ENCODE data around the gene ASMT.
A peak's percentile ranks its signal among the peaks of the same experiment; 100 is the strongest.
"Not testable (repeated sequence)": the region's sequence is repeated elsewhere in the genome, so short reads cannot be mapped to it uniquely, and the experiment has no call there.

Gene ASMT, protein sequence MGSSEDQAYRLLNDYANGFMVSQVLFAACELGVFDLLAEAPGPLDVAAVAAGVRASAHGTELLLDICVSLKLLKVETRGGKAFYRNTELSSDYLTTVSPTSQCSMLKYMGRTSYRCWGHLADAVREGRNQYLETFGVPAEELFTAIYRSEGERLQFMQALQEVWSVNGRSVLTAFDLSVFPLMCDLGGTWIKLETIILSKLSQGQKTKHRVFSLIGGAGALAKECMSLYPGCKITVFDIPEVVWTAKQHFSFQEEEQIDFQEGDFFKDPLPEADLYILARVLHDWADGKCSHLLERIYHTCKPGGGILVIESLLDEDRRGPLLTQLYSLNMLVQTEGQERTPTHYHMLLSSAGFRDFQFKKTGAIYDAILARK

DNA sequence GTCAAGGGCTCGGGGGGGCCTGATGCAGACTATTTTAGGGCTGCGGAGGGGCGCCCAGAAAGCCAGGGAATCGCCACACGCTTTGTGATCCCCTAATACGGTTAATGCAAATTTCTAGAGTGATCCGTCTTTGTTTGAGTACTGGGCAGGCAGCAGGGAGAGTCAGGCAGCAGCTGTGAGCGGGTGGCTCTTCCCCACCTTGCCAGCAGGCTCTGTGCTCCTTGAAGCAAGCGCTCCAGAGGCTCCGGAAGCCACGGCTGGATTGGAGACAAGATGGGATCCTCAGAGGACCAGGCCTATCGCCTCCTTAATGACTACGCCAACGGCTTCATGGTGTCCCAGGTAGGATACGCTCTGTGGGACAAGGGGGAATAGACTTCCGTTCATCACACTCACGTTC is at the start of gene ASMT:
Gene ASMT (plus strand): TSS at position 133 of the 400 bp plus-strand sequence. CDS start 141 bp downstream, at position 274.
- no peak for DNase-seq

DNA sequence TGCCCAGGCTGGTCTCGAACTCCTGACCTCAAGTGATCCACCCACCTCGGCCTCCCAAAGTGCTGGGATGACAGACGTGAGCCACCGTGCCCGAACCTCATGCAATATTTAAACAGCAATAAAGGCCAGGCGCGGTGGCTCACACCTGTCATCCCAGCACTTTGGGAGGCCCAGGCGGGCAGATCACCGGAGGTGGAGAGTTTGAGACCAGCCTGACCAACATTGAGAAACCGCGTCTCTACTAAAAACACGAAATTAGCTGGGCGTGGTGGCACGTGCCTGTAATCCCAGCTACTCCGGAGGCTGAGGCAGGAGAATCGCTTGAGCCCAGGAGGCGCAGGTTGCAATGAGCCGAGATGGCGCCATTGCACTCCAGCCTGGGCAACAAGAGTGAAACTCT is 40.7 kb upstream of the ASMT start:
- DNase-seq: not testable (repeated sequence)

DNA sequence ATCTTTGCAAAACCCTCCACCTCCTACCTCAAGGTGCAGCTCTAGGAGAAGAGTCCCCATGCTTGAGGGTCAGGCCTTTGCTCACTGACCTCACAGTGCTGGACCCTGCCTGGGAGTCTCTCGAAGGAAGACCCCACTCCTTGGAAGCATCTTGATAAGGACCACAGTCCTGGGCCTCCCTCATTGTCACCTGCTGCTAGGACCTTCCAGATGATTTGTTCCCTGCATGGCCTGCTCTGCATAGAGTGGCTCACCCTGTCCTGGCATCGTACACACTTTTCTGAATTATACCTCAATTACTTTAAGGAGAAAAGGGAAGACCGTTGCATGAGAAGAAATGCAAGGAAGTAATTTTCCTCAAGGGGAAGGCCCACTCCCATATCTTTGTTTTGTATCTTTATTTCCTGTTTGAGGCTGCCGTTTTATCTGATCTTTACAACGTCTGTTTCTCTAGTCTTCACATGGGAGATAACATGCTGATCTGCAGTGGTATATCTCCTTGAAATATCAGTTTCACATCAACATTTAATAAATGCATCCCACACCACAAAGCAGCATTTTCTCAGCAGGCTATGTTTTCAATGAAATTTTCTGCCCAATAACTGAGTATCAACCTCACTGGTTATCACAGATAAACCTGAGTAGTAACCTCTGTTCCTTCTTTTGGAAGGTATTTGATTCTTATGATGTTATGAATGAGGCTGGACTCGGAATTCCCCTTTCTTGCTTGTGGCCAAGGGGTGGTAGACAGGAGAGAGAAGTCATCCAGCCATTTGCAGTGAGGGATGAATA is 38.5 kb upstream of the ASMT start:
- no peak for DNase-seq

DNA sequence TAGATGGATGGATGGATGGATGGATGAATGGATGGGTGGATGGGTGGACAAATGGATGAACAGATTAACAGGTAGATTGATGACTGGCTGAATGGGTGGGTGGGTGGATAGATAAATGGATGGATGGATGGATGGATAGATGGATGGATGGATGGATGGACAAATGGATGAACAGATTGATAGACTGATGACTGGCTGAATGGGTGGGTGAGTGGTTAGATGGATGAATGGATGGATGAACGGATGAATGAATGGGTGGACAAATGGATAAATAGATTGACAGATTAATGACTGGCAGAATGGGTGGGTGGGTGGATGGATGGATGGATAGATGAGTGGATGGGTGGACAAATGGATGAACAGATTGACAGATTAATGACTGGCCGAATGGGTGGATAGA is 37.0 kb upstream of the ASMT start:
- no peak for DNase-seq

DNA sequence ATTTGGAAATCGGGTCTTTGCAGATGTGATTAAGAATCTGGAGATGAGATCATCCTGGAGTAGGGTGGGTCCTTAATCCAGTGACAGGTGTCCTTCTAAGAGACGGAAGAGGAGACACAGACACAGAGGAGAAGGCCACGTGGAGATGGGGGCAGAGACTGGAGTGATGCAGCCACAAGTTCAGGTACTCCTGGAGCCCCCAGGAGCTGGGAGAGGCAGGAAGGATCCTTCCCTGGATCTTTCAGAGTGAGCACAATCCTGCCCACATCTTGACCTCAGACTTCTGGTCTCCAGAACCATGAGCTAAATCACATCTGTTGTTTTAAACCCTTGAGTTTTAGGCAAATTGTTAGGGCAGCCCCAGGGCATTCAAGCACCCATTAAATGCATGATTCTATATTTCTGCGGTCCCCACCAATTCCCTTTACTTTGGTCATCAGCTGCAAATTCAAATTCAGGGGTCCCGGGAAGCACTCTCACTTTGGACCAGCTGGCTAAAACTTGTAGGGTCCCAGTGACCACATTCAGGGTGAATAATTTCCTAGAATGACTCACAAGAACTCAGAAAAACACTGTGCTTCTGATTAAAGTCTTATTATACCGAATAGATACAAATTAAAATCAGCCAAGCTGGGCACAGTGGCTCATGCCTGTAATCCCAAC is 36.2 kb upstream of the ASMT start:
- no peak for DNase-seq

DNA sequence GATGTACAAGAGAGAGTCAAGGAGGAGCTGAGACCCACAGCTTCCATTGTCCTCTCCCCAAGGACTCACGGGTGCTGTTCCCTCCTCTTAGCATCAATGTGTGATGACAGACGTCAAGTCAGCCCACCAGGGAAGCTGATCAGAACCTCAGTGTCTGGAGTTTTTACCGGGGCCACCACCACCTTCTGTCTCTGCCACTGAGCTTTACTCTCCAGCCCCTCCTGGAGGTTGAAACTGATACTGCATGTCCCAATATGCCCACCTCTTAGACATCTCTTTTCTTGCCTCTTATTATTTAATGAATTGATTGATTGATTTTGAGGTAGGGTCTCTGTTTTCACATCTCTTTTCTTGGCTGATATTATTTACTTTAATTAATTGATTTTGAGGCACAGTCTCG is 33.7 kb upstream of the ASMT start:
- DNase-seq: peak; percentile 70

DNA sequence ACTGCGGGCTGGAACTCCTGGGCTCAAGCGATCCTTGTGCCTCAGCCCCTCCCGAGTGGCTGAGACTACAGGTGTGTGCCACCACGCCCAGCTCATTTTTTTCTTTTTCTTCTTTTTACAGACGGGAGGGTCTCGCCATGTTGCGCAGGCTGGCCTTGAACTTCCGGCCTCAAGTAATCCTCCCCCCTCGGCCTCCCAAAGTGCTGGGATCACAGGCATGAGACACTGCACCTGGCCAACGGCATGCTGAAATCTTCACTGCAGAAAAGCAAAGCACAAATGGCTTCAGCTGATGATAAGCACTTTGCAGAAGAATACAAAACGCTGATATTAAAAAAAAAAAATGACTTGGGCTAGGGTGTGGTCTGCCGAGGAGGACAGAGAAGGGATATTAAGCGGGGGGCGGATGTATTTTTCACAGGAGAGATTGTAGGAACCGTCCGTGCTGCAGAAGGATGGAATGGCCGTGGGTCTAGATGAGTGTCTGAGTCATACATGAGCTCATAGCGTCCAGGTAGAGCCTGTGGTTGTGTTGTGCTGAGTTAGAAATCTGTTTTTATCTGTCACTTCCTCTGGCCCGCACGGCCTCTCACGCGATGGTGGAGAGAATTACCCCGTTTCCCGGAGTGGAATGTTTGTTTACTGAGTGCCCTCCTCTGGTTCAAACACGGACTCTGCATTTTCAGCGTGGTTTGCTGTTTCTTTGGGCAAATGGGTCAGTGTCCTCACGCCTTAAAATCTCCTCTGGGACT is 32.0 kb upstream of the ASMT start:
- no peak for DNase-seq

DNA sequence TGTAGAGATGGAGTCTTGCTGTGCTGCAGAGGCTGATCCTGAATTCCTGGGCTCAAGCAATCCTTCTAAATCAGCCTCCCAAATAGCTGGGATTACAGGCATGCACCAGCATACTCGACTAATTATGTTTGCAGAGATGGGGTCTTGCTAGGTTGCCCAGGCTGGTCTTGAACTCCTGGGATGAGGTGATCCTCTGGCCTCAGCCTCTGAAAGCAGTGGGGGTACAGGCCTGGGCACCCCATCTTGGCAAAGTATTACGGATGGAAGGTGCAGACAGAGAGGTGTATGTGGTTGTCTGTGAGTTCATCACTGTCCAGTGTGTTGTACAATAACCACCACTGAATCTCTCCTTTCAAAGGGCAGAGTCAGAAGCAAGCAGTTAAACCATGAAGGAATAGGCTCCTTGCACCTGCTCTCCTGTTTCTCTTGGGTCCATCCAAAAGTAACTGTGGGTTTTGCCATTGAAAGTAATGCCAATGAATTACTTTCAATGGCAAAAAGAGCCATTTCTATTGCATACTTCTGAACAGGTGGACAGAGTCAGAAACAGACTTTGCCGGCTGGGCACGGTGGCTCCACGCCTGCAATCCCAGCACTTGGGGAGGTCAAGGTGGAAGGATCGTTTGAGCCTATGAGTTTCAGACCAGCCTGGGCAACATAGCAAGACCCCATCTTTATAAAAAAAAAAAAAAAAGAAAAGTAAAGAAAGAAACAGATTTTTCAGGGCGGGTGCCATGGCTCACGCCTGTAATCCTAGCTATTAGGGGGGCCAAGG is 30.4 kb upstream of the ASMT start:
- DNase-seq: no peak

DNA sequence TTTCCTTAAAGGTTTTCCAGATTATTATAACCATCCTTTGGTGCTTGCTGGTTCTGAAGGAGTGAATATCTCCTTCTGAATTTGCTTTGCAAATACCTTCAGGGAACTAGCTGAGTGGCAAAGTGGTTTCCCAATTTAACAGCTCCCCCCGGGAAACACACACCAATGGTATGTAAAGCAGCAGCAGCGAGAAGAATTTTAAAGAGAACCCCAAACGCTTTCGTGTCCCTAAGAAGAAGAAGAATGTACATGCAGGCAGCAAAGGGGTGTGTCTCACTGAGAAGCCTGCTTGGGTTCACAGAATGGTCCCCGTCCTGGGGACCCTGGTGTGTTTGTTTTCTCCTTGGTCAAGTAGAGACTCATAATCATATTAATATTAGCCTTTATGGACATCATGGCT is 27.7 kb upstream of the ASMT start:
- no peak for DNase-seq

DNA sequence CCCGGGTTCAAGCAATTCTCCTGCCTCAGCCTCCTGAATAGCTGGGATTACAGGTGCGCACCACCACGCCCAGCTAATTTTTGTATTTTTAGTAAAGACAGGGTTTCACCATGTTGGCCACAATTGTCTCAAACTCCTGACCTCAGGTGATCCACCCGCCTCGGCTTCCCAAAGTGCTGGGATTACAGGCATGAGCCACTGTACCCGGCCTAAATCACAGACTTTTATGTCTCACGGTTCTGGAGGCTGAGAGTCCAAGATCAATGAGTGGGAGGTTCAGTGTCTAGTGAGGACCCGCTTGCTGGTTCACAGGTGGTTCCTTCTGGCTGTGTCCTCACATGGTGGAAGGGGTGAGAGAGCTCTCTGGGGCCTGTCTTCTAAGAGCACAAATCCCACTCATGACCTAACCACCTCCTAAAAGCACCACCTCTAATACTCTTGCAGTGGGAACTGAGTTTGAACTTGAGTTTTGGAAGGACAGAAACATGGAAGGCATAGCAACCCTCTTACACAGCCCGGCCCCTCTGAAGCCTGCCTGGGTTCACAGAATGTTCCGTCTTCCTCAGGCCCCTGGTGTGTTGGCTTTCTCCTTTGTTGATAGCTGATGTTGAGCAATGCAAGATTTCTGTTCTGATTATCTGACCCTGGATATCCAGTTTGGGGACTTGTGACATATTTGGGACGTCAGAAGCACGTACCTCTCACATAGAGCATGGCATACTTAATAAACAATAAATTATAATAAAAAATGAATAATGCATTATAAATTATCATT is 25.3 kb upstream of the ASMT start:
- no peak for DNase-seq

DNA sequence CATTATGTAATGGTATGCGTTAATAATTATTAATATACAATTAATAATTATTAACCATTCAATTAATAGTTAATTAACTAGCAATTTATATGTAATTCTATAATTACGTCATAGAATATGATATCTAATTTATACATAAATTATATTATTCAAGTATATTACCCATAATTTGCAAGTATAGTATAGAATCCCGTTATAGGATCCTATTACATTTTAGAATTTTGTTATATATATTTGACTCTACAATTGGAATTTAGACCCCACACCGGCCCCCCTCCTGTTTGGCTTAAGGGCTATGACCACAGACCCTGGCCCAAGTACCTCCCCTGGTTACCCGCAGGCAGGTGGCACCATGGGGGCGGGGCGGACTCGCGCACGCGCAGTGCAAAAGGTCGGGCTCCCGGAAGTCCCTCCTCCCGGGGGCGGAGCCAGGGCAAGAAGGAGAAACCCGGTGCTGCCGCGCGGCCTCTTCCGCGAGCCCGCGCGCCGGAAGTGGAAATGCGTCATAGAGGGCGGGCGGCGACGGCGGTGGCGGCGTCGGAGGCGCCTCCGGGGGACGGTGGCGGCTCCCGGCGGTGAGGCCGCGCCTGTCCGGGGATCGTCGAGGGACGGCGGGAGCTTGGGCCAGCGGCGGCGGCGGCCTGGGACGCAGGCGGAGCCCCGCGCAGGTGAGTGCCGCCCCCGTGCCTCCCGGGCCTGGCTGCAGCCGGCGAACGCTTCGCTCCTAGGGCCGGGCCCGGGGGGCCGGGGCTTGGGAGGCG is 23.6 kb upstream of the ASMT start, which contains the start of gene AKAP17A:
Gene AKAP17A (plus strand): TSS at position 503 of the 761 bp plus-strand sequence. CDS start 1,859 bp downstream, outside the sequence.
- peak; percentile 95 for DNase-seq

DNA sequence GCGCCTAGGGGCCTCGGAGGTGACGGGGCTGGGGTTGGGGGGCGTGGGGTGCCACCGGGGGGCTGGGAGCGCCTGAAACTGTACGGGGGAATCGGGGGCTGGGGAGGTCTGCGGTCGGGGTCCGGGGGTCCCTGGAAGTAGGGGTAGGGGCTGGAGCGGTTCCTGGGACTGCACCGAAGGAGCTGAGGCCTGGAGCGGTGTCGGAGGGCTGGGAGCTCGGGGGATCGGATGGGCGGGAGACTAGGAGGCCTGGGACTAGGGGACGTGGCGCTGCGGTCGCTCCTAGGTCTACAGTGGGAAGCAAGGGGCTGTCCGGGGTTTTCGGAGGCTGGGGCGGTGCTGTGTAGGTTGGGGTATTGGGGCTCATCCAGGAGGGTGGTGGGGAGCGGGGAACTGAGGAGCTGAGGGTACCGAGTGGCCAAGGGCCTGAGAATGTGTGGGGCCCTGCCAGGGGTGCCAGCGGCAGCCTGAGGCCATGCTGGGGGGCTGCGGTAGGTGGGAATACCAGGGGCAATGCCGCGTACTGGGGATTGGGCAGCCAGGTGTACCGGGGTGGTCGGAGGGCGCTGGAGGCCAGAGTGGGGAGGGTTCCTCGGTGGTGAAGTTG is 22.9 kb upstream of the ASMT start:
- no peak for DNase-seq

DNA sequence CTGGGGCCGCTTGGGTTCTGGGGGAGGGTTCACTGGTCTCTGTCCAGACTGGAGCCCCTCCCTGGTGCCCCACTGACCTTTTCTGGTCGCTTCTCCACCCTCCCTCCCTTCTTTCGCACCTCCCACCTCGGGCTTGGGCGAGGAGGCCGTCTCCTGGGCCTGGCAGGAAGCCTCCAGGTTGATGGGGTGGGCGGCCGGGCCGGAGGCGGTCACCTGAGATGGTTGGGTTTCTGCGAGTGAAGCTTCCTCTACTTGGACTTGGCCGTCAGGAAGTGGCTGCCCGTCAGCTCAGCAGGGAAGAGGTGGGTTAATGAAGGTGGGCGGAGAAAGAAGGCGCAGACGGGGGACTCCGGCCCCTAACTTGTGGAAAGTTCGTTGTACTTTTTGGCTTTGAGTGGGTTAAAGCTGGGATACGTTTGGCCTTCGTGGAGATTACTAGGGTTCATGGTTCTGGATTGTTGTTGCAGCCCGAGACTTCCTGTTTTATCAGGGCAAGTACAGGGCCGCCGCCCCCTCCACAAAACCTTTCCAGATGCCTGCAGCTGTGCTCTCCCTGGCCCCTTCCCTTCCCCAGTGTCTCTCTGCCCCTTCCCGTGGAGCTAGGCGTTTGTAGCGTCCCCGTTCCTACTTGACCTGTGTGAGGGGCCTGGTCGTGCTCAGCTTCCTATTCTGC is 22.3 kb upstream of the ASMT start:
- DNase-seq: no peak

DNA sequence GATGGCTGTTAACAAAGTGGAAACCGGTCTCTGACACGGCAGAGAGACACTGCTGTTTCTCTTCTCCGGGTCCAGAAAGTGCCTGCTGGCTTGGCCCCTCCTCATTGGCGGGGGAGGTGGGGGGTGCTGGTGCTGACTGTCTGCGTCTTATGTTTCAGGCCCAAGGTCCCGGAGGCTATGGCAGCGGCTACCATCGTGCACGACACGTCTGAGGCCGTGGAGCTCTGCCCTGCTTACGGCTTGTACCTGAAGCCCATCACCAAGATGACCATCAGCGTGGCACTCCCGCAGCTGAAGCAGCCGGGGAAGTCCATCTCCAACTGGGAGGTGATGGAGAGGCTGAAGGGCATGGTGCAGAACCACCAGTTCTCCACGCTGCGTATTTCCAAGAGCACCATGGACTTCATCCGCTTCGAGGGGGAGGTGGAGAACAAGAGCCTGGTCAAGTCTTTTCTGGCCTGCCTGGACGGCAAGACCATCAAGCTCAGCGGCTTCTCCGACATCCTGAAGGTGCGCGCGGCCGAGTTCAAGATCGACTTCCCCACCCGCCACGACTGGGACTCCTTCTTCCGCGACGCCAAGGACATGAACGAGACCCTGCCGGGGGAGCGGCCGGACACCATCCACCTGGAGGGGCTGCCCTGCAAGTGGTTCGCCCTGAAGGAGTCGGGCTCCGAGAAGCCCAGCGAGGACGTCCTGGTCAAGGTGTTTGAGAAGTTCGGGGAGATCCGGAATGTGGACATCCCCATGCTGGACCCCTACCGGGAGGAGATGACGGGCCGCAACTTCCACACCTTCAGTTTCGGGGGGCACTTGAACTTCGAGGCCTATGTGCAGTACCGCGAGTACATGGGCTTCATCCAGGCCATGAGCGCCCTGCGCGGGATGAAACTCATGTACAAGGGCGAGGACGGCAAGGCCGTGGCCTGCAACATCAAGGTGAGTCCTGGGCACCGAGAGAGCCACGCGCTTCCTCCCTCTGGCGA is 21.3 kb upstream of the ASMT start:
- no peak for DNase-seq

DNA sequence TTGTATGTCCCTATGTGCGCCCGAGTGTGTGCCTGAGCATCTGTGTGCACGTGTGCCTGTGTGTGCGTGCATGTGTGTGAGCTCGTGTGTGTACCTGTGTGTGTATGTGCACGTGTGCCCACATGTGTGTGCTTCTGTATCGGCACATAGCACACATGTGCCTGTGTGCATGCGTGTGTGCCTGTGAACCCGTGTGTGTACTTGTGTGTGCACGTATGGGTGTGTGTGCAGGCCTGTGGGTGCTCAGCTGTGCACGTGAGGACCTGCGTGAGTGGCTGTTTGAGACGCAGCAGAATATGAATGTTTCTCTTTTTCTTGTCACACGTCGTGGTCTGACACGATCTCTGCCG is 19.2 kb upstream of the ASMT start:
- no peak for DNase-seq

DNA sequence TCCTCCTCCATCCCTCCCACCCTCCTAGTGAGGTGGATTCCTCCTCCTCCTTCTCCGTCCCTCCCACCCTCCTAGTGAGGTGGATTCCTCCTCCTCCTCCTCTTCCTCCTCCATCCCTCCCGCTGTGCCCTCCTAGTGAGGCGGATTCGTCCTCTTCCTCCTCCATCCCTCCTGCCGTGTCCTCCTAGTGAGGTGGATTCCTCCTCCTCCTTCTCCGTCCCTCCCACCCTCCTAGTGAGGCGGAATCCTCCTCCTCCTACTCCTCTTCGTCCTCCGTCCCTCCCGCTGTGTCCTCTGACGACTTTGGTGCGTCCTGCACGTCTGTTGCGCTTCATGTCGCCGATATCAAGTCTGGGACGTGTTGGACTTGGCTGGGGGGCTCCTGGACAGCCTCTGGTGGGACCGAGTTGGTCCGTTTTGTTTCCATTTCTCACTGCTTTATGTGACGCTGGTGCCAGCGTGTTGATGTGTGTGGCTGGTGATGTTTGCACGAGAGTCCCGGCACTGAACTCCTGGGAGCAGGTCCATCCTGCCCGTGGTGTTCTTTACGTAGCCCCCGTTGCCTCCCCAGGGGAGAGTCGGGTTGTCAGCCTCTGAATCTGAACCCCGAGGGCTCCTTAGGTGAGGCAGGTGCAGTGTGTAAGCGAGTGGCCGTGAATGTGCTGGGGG is 18.0 kb upstream of the ASMT start:
- no peak for DNase-seq

DNA sequence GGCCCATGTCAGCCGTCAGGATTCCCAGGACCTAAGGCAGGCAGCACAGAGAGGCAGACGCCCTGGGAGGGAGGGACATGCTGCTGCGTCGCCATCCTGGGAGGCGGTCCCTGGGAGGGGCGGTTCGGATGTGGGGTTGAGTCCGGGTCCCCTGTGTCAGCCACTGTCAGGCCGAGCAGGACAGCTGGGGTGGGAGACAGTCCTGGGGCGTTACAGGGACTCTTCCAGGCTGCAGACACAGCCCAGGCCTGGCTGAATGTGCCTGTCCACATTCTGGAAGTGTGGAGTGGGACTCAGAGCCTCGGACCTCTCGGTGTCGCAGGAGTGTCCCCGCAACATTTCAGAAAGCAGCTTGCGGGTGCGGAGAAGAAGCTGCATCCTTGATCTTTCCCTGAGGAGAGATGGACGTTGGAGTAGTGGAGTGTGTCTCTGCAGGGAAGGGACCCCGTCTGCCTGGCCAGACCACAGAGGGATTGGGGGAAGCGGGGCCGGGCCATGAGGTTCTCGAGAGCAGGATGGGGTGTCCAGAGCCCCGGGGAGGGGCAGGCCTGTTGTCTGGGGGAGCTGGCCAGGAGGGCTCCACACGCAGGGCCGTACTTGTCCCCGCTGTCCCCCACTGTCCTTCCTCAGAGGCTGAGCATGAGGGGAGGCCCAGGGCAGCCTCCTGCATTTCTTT is 17.4 kb upstream of the ASMT start:
- DNase-seq: no peak
